HG03135 (cell line): ENCODE measurements around the gene KCNA2.

ENCODE experiments used
- ATAC-seq: cut with Tn5 transposase; IDR thresholded peaks from one replicate; pipeline ENCODE4 v1.9.1; 2021; ENCODE audit warnings: mild to moderate bottlenecking, moderate library complexity; ENCODE audit not compliant: unreplicated experiment

KCNA2 gene

DNA sequence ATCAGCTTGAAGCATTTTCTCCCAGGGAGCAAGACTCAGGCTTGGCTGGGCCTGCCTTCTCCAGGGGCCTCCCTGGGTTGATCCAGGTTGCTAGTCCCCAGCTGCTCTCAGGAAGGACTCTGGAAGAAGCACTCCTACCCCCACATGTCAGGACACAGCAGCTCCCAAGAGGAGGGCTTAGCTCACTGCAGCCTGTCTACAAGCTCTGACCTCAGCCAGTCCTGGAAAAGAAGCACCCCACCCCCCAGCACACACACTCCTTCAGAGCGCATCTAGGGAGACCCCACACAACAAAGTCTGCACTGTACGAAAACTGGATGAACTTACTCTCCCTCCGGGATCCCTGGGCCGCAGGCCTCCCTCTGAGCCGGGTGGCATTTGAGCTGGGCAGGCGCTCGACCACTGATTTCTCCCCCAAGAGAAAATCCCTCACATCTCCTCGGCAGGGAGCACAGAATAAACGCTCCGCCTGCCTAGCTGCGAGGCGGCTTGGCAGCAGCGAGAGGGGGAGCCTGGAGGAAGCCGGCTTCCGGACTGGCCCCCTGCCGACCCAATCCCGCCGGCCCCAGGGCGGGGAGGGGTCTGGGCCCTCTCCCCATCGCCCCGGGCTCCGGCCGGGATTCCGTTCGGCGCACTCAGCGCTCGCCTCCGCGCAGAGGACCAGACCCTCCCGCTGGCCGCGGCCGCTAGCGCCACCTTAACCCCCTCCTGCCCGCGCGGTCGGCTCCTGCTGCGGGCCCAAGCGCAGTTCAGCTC is at the start of gene KCNA2:
TSS of gene KCNA2 (minus strand) at position 458 of the 756 bp plus-strand sequence. CDS start 1,576 bp downstream, outside the sequence.
- no peak for ATAC-seq

- ATAC-seq: no peak
Observed at GRCh38 chr1:110650609-110651008, 44.5 kb upstream of the KCNA2 start.

GRCh38 chr1:110648417-110648816 is 42.3 kb upstream of the KCNA2 start:
- no peak for ATAC-seq

GRCh38 chr1:110647254-110647891 is 41.2 kb upstream of the KCNA2 start:
- ATAC-seq: no peak

DNA sequence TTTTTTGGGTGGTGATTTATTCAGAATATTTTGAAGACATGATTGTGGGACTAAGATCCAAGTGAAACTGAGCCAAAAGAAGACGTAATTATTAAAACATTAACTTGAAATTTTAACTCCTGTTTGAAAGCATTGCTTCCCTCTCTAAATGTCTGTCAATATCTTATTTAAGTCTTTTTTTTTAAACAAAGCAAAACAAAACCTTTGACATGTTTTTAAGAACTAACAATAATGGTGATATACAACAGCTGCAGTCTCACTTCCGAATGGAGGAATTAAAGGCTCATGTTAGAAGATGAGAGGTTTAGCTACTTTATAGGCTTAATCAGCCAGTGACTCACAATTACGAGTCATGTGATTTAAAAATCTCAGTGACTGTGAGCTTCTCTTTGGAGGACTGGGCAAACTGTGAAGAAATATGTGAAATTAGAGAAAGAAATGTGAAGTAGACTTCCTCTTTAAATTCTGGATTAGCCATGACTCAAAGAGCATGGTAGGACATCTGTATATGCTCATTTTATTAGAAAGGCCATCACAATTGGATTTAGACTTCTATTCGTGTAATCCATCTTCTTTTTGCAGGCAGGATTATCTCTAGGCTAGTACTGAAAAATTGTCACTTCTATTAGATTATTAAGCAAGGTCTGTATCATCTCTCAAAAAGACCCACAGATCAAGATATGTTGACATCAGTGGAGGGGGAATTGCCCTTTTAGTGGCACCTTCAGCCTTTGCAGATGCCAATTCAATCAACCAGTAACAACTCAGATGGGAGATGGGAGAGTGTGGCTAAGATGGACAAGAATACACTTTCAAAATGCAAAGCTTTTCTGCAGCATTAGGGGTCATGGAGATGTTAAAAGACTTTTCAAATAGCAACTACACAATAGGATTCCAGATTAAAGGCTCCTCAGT is 39.9 kb upstream of the KCNA2 start:
- no peak for ATAC-seq

DNA sequence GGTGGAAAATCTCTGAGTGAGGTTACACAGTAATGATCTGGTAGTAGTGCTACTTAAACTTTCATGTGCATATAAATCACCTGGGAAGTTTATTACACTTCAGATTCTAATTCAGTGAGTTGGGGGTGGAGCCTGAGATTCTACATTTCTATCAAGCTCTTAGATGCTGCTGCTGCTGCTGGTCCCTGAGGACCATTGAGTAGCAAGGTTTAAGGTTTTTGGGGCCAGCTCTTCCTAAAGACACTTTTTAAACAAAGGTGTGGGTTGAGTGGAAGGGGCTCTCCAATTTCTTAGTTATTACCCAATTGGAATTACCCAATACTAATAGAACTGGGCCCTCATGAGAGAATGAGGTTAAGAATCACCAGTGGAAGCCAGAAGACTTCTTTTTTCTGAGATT is 39.1 kb upstream of the KCNA2 start:
- ATAC-seq: no peak

DNA sequence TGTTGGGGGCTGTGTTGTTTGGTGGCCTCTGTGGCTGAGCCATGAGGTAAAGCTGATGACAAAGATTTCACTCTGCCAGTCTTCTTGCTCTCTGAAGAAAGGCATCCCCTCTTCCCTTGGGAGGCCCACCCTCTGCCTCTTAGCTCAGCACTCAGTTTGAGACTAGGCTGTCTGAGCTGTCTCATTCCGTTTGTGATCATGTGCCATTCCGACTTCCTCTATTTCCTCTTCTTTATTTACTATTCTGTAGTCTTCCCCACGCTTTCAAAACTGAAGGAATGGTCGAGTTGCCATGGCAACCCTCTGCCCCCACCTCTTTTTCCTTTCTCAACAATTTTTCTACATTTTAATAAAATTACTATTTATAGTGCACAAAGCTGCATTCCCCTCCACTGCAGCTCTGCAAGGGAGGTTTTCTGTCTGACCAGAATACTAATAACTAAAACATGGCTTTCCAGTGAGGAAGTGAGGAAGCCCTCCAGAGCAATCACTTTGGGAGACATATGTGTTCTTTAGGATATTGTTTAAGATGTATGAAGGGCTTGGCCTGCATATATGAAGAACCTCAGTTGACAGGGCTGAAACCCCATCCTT is 37.8 kb upstream of the KCNA2 start:
- ATAC-seq: no peak

DNA sequence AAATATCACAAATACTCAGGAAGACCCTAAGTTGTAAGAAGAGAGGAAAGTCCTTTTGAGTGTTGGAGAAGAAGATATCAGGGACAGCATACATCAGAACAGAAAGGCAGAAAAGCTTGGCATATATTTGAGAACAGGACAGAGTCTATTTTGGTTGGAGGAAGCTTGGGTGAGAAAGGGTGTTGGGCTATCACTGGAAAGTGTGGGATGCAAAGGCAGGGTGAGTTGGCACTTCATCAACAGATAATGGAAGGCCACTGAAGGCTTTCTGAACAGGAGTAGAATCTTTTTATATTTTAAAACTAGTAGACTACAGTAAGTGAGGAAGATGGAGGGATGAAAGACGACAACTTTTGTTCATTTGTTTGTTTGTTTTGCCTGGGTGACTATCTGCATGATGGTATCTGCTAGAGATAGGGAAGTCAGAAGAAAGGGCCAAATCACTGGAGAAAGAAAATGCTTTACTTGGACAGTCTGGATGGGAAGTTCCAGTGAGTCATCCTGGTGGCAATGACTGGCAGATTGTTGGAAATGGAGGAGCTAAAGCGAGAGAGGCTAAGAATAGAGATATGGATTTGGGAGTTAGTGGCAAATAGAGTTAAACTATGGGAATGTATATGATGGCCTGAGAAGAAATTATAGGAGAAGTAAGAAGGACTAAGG is 33.7 kb upstream of the KCNA2 start:
- ATAC-seq: no peak

DNA sequence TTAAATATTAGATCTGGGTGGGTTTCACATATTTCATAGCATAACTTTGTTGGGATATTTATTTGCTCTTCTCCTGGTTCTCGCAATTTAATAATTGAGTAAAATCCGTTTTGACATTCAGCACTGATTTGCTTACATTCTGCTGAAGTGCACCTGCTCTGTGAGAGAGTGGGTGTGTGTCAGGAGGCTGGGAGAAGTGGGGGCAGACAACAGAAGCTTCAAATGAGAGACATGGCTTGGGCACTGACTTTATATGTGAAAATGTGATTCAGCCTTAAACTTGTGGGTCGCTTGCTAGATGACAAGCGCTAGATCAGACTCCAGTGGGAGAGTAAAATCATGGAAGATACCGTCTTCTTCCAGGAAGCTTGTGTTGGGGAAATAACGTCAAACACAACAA is 32.4 kb upstream of the KCNA2 start:
- ATAC-seq: no peak

DNA sequence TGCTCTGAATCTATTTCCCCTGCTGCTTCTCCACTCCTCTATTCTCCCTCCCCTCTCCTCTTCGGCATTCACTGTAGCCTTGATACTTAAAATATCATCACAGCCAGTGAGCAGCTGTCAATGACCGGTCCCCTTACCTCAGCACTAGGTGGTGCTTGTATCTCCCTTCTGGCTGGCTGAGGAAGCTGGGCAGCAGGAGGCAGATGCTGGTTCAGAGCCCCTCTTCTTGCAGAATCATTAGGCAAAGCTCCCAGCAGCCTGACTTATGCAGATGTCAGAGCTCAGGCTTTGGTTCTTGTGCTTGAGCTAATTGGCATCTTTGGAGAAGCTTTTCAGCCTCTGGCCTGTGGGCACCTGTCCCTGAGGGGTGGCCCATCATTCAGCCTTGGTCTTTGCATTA is 31.9 kb upstream of the KCNA2 start:
- ATAC-seq: no peak

GRCh38 chr1:110637475-110637874 is 31.3 kb upstream of the KCNA2 start:
- no peak for ATAC-seq

- ATAC-seq: no peak
Observed at GRCh38 chr1:110636149-110636935, 30.2 kb upstream of the KCNA2 start.

DNA sequence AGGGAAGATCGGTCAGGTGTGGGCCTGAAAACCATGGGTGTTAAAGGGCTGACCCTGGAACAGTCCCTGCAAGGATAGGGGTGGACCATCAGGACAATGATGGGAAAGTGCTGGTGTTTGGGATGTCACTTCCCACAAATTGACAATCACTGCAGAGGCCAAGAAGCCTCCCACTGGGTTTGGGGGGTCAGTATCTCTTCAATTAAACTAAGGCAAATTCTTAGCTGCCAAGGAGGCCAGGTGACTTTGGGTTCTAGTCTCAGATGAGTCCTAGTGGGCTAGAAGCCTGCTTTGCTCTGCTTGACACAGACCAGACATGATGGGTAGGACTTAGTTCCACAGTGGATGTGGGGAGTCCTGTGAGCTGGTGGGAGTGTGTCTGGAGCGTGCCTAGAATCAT is 29.3 kb upstream of the KCNA2 start:
- ATAC-seq: no peak

- ATAC-seq: peak; percentile 59
Observed at GRCh38 chr1:110634455-110635311, 28.5 kb upstream of the KCNA2 start.

DNA sequence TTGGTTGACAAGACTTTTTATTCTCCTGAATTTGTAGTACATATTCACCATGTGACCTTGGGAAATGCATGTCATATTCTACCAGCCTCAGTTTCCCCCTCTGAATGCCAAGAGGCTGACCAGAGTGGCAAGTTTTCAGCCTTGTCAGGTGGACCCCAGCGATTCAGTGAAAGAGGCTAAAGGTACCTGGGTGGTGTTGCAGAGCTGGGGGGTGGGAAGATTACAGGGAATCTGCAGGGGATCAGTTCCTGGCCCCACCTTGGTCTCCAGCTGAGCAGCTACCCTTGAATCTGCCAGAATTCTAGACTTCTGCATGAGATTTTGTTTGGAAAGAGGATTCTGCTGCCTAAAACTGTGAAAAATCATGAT is 27.9 kb upstream of the KCNA2 start:
- no peak for ATAC-seq

- no peak for ATAC-seq
Observed at GRCh38 chr1:110633646-110634030, 27.5 kb upstream of the KCNA2 start.

DNA sequence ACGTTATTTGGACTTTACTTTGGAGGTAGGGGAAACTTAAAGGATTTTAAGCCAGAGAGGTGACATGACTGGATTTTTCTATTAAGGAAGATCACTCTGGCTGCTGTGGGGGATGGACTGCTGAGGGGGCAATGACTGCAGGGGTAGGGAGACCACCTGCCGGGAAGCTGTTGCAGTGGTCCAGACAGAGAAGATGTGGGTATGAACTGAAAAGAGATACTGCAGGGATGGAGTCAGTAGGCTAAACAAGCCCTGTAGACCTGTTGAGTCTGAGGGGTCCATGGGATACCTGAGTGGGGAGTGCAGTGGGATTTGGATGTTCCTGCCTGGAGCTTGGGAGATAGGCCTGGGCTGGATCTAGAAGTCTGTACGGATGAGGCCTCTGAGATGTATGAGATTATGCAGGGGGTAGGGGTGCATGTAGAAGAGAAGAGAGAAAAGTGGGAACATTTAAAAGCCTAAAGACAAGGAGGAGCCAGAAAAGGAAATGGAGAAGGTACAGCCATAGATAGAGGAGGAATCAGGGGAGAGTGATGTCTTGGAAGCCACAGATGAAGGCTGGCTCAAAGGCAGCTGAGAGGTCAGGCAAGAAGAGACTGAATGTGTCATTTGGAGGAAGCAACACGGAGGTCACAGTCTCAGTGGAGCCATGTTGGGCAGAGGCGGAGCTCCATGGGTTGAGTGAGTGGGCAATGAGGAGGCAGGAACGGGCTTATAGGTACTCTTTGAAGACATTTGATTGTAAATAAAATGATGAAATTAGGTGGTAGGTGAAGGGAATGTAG is 25.9 kb upstream of the KCNA2 start:
- ATAC-seq: no peak
